Lung (tissue), 12 donors: ENCODE results near the gene ZFYVE26. TPM values are rescaled to one million over a fixed set of nuclear protein-coding genes. Genes with fewer than 3 reads are reported as not detected.
"Not testable (repeated sequence)": the region's sequence is repeated elsewhere in the genome, so short reads cannot be mapped to it uniquely, and the experiment has no call there.

Experiments used
- ATAC-seq: fragments of 200-7000 bp; cut with Tn5 transposase; one replicate; pipeline ENCODE4 v1.9.1; 2020; ENCODE audit warnings: moderate number of reproducible peaks; ENCODE audit not compliant: insufficient read depth, low FRiP score
- DNase-seq, 3 donors: peaks; one replicate each; pipeline ENCODE4 v3.0.0-alpha.2; 2013 to 2017
- H3K27ac ChIP-seq, 2 donors: one replicate each; pipeline ENCODE4 v1.5.1; 2013; ENCODE audit warnings: mild to moderate bottlenecking in 2 of 2, moderate library complexity in 2 of 2, control low read depth in 1 of 2, inconsistent platforms in 1 of 2, low read depth in 1 of 2, low read length in 1 of 2
- H3K27me3 ChIP-seq, 3 donors: one replicate each; pipeline ENCODE4 v1.5.1; 2013; ENCODE audit warnings: low read length in 2 of 3; ENCODE audit not compliant: control insufficient read depth in 3 of 3, insufficient read depth in 3 of 3
- H3K36me3 ChIP-seq, 4 donors: one replicate each; pipeline ENCODE4 v1.5.1; 2013; ENCODE audit warnings: low read length in 4 of 4, mild to moderate bottlenecking in 1 of 4, moderate library complexity in 1 of 4; ENCODE audit not compliant: control insufficient read depth in 4 of 4, insufficient read depth in 4 of 4
- H3K4me1 ChIP-seq, 5 donors: one replicate each; pipeline ENCODE4 v1.5.1; 2013; ENCODE audit warnings: low read length in 5 of 5, mild to moderate bottlenecking in 2 of 5, moderate library complexity in 1 of 5; ENCODE audit not compliant: control insufficient read depth in 5 of 5, insufficient read depth in 5 of 5
- H3K4me3 ChIP-seq: one replicate; pipeline ENCODE4 v1.5.1; 2013; ENCODE audit warnings: mild to moderate bottlenecking, control low read depth, moderate library complexity
- H3K9ac ChIP-seq, 2 donors: one replicate each; pipeline ENCODE4 v1.5.1; 2013; ENCODE audit warnings: low read length in 2 of 2, control low read depth in 1 of 2; ENCODE audit not compliant: insufficient read depth in 1 of 2
- H3K9me3 ChIP-seq, 4 donors: one replicate each; pipeline ENCODE4 v1.5.1; 2013; ENCODE audit warnings: low read length in 3 of 4, mild to moderate bottlenecking in 1 of 4, moderate library complexity in 1 of 4; ENCODE audit not compliant: control insufficient read depth in 4 of 4, insufficient read depth in 3 of 4
- WGBS, 2 donors: extraction: QIAGEN DNeasy Blood & Tissue Kit; methylation state at CpG; one replicate each; pipeline ENCODE4 v1.1.7; 2013; 5-methylcytosine and 5-hydroxymethylcytosine counted together
- polyA plus RNA-seq, 2 donors: library from polyadenylated mRNA; stranded (reverse); fragments of 200-250 nt; gene quantifications; one replicate each; pipeline ENCODE4 v1.2.1, GENCODE V29; 2013
- total RNA-seq, 2 donors: library from RNA; depleted of rRNA in 1 of 2; stranded (reverse); fragments of >200 nt in 1 of 2; gene quantifications; one replicate each; pipeline ENCODE4 v1.2.1, GENCODE V29; 2014 to 2021
- TF ChIP-seq, protein P1 (sequence below): IDR thresholded peaks from 2 replicates; pipeline ENCODE4 v1.5.1; 2012; ENCODE audit warnings: mild to moderate bottlenecking; ENCODE audit errors: control extremely low read depth, extremely low read depth
- donor health status: control.
- donor health status: control.
- donor health status: Bipolar disorder and iron deficiency.
- donor health status: healthy.
- donor health status: DM: yes; HTN: yes; CAD: no.

Gene ZFYVE26
- total and polyA plus RNA-seq, 4 donors: 6.8 to 50.6 (median 22.0) TPM

DNA sequence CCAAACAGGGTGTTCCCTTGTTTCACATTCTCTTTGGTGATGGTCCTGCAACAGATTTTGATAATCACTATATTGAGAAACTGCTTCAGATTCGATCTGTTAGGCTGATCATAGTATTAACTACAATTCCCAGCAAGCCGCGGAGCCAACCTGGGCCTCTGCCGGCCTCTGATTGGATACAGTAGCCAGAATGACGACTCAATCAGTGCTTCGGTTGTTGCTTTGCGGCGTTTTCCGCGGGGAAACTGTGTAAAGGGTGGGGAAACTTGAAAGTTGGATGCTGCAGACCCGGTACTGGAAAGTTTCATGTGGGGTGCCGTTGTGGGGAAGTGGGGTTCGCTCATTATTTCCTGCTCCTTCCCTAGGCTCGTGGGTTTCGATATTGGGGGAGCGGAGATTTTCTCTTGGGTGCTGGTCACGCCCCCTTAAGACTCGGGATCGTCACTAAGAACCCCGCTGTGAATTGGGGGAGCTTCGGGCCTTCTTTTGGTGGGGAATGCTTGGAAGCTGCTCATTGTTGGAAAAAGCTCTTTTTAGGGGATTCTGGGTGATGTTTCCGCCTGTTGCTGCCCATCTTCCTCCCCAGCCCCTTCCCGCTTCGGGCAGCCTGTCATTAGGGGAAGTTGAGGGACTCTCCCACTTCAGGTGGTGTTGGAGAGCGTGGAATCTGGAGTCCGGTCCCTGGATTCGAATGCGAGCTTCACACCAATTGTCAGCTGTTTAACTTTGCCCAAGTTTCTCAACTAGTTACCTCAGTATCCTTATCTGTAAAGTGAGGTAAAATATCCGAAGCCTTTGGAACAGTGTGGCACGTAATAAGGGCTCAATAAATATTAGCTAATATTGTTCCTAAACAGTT, 3.4 kb upstream of the ZFYVE26 start, which contains the start of gene RAD51B:
RAD51B (plus strand) TSS at position 217 of the 859 bp plus-strand sequence.
- WGBS, 2 donors: 1% methylated on average over 30 of the region's 30 CpGs
- peaks cover 4 to 23% (median 11%) of the 10 kb centered on the region in 5 donors for H3K4me1 ChIP-seq
- H3K9ac ChIP-seq: peak within 1 kb of the TSS; percentile 72 to 93
- peak; percentile 80 for ATAC-seq
- TF ChIP-seq, protein P1, sequence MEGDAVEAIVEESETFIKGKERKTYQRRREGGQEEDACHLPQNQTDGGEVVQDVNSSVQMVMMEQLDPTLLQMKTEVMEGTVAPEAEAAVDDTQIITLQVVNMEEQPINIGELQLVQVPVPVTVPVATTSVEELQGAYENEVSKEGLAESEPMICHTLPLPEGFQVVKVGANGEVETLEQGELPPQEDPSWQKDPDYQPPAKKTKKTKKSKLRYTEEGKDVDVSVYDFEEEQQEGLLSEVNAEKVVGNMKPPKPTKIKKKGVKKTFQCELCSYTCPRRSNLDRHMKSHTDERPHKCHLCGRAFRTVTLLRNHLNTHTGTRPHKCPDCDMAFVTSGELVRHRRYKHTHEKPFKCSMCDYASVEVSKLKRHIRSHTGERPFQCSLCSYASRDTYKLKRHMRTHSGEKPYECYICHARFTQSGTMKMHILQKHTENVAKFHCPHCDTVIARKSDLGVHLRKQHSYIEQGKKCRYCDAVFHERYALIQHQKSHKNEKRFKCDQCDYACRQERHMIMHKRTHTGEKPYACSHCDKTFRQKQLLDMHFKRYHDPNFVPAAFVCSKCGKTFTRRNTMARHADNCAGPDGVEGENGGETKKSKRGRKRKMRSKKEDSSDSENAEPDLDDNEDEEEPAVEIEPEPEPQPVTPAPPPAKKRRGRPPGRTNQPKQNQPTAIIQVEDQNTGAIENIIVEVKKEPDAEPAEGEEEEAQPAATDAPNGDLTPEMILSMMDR: no peak
- H3K27me3 ChIP-seq: no peaks in the 10 kb centered on the region
- no peaks in the 10 kb centered on the region for H3K36me3 ChIP-seq
- H3K27ac ChIP-seq: peak within 1 kb of the TSS in 1 of 2 donors; percentile 77
- DNase-seq: peak; percentile 90 to 95 (median 94)
- peak within 1 kb of the TSS; percentile 82 for H3K4me3 ChIP-seq
- no peaks in the 10 kb centered on the region for H3K9me3 ChIP-seq

DNA sequence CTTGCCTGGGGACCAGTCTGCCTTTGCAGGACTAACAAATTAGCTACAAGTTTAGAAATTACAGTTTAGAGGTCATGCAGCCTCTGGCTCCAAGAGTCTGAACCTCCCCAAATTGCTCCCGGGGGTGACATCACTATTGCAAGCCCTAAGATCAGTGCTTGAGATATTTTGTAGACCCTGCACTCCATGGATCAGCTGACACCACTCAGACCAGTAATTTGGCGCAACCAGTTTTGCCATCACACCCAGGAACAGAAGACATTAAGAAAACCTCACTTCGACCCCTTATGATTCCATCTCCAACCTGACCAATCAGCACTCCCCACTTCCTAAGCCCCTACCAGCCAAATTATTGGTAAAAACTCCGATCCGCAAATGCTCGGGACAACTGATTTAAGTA, 2.1 kb upstream of the ZFYVE26 start:
- not testable (repeated sequence) for ATAC-seq, H3K27me3 ChIP-seq, H3K9me3 ChIP-seq, H3K4me3 ChIP-seq, H3K27ac ChIP-seq, H3K9ac ChIP-seq, DNase-seq, H3K36me3 ChIP-seq
- peaks cover 4 to 23% (median 11%) of the 10 kb centered on the region in 5 donors for H3K4me1 ChIP-seq
- 79 to 91% methylated on average over 6 of the region's 6 CpGs for WGBS, 2 donors

DNA sequence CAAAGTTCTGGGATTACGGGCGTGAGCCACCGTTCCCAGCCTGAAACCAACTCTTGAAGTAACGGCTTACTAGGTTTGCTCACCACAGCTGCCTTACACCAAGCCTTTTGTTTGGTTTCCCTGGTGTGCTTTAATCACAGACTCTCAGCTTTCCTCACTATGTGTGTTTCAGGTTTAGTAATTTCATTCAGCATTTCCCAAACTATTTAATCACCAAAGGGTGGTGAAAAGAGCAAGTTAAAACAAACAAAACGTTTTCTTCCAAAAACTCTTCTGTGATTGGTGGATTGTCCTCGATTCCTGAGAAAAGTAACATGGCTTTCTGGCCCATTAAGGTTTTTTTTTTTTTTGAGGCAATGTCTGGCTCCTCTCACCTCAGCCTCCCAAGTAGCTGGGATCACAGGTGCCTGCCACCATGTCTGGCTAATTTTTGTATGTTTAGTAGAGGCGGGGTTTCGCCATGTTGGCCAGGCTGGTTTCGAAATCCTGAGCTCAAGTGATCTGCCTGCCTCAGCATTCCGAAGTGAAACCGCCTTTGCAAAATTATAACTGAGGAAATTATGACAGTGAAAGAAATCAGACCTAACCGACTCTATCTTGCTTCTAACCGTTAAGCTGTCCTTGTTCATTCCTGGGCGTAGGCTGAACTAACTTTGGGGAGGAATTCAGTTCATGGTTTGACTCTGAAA, 1.5 kb upstream of the ZFYVE26 start:
- H3K9ac ChIP-seq: no peak overlapping the region
- no peaks in the 10 kb centered on the region for H3K36me3 ChIP-seq
- H3K27ac ChIP-seq: no peak overlapping the region
- H3K9me3 ChIP-seq: no peaks in the 10 kb centered on the region
- peaks cover 4 to 23% (median 11%) of the 10 kb centered on the region in 5 donors for H3K4me1 ChIP-seq
- WGBS, 2 donors: 53 to 82% methylated on average over 14 of the region's 14 CpGs
- ATAC-seq: no peak
- TF ChIP-seq, protein P1: no peak
- H3K4me3 ChIP-seq: no peak overlapping the region
- DNase-seq: no peak
- no peaks in the 10 kb centered on the region for H3K27me3 ChIP-seq

DNA sequence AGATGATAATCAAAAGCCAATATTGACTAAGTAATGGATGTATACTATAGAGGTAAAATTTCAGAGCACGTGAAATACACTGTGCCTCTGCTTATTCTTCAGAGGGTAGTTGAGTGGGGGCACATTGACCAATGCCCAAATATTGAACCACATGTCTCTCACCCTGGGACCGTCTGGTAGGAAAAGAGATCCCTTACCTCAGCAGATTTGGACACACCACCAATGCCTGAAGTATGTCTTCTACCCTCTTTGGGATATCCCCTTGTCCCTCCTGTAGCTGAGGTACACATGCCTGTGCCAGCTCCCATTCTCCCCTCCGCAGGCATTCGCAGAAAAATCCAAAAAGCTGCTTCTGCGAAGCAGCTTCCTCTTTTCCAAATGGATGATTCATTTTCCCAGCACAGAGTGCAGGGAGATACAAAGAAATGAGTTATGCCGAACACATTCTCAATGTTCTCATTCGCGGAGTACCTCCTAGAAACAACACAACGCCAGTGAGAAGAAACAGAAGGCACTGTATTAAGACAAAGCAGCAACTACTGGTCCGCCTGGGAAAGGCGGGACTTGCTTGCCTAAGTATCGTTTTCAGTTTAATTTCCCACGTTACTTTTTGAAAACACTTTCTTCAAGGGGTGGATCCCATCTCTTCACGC, 691 bp downstream of the ZFYVE26 start:
- 8 to 9% methylated on average over 14 of the region's 14 CpGs for WGBS, 2 donors
- TF ChIP-seq, protein P1: no peak
- peak in 2 of 3 donors; percentile 35 to 38 for DNase-seq
- peak overlapping the region; percentile 13 to 35 for H3K27ac ChIP-seq
- peak overlapping the region in 1 of 2 donors; percentile 69 for H3K9ac ChIP-seq
- no peaks in the 10 kb centered on the region for H3K27me3 ChIP-seq
- peak overlapping the region; percentile 90 for H3K4me3 ChIP-seq
- H3K4me1 ChIP-seq: peaks cover 4 to 19% (median 11%) of the 10 kb centered on the region in 5 donors
- H3K36me3 ChIP-seq: peaks cover 0 to 6% (median 3%) of the 10 kb centered on the region in 4 donors
- ATAC-seq: no peak
- H3K9me3 ChIP-seq: no peaks in the 10 kb centered on the region
